K562 (cell line): ENCODE results near the gene SLC41A3. TPM values are rescaled to one million over a fixed set of nuclear protein-coding genes. Genes with fewer than 3 reads are reported as not detected.

Experiments
- CBFA2T3 ChIP-seq: fragments of 450-650 bp; IDR thresholded peaks from 2 replicates; pipeline ENCODE4 v1.6.1; 2017
- HMG20A ChIP-seq: fragments of 450-650 bp; formaldehyde crosslinking; conservative IDR thresholded peaks from 2 replicates; pipeline ENCODE4 v1.4.0; 2020; ENCODE audit warnings: mild to moderate bottlenecking, mixed read lengths
- NBN ChIP-seq: fragments of 450-650 bp; IDR thresholded peaks from 2 replicates; pipeline ENCODE4 v1.6.1; 2016; ENCODE audit warnings: low read depth, mild to moderate bottlenecking
- SMAD3 ChIP-seq: fragments of 450-650 bp; formaldehyde crosslinking; conservative IDR thresholded peaks from 2 replicates; pipeline ENCODE4 v1.4.0; 2020; ENCODE audit warnings: mild to moderate bottlenecking
- ZBED1 ChIP-seq: IDR thresholded peaks from 2 replicates; pipeline ENCODE4 v1.6.1; 2014
- ZNF134 ChIP-seq: fragments of 250-450 bp; sonication (Bioruptor Pico); conservative IDR thresholded peaks from 2 replicates; pipeline ENCODE4 v1.4.0; 2020
- ZNF318 ChIP-seq, 2 experiments: fragments of 450-650 bp; IDR thresholded peaks; 2 replicates each; pipeline ENCODE4 v1.6.1; 2016; ENCODE audit warnings: mild to moderate bottlenecking in 2 of 2, borderline replicate concordance in 1 of 2, low read depth in 1 of 2, moderate library complexity in 1 of 2
- ZNF384 ChIP-seq: IDR thresholded peaks from 2 replicates; pipeline ENCODE4 v1.6.1; 2012; ENCODE audit warnings: low read depth, low read length, improper control_type of control experiment
- polyA plus RNA-seq, 8 experiments: library from polyadenylated mRNA; depleted of rRNA in 4 of 8; stranded (reverse) in 5 of 8; unstranded in 3 of 8; fragments of >200 nt; fragmentation: Nextera tagmentation in 2 of 8; fragmentation: Illumina TruSeq in 1 of 8; extraction: Ambion mirVana in 2 of 8; extraction: Trizol in 1 of 8; gene quantifications; 2 replicates each; pipeline versions ENCODE4 v1.2.1 to v1.2.3, GENCODE V29; 2011 to 2014; ENCODE audit warnings: inconsistent platforms in 1 of 8, missing spikeins in 1 of 8
- total RNA-seq, 7 experiments: library from RNA; depleted of rRNA in 6 of 7; stranded (reverse); fragments of >200 nt in 6 of 7; fragmentation: Illumina TruSeq in 2 of 7; extraction: Trizol in 2 of 7; gene quantifications; 2 replicates each; pipeline versions ENCODE4 v1.2.1 to v1.2.3, GENCODE V29; 2011 to 2021; ENCODE audit warnings: low replicate concordance in 1 of 7

The SLC41A3 gene
- total and polyA plus RNA-seq, 9 of the 15 experiments (the other 6 are each of a cell fraction or from before 2014, with no cell fraction given): 4.1 to 20.7 (median 11.2) TPM

GRCh38 chr3:126053949-126054569 lies 29.9 kb downstream of the SLC41A3 start (continued):
- TF ChIP-seq ZNF384 (no peak), HMG20A (CRISPR knock-in tag) (no peak), ZNF134 (no peak), ZNF318 (IDR thresholded peaks at IDR 0.05; ENCODE audit: borderline replicate concordance in 1 of 2, low read depth in 1 of 2) (no peak), SMAD3 (no peak), ZBED1 (no peak), NBN (no peak), CBFA2T3 (no peak)
